Lower leg skin (tissue), 3 donors: Measurements from ENCODE around the gene TSPAN31.

ENCODE experiments used
- CTCF ChIP-seq, 3 donors: fragments of 450-650 bp; IDR thresholded peaks; one replicate each; pipeline ENCODE4 v1.5.1; 2016; ENCODE audit warnings: antibody characterized with exemption in 3 of 3, mild to moderate bottlenecking in 3 of 3, moderate library complexity in 2 of 3
- POLR2A ChIP-seq, 2 donors: fragments of 450-650 bp; IDR thresholded peaks; one replicate each; pipeline ENCODE4 v1.6.1; 2016 to 2017; ENCODE audit warnings: antibody characterized with exemption in 2 of 2, mild to moderate bottlenecking in 1 of 2, moderate library complexity in 1 of 2

- TF ChIP-seq CTCF (IDR thresholded peaks at IDR 0.05), result no peak
- TF ChIP-seq POLR2A (IDR thresholded peaks at IDR 0.05), result no peak
These were observed 38.6 kb downstream of the TSPAN31 start for GRCh38 chr12:57783466-57783801.
